GM21576 (cell line): ENCODE data around the gene C1QTNF12.

Experiments
- ATAC-seq: cut with Tn5 transposase; IDR thresholded peaks from one replicate; pipeline ENCODE4 v1.9.1; 2021; ENCODE audit warnings: mild to moderate bottlenecking, moderate library complexity; ENCODE audit not compliant: unreplicated experiment

The C1QTNF12 gene

GRCh38 chr1:1246577-1247340 lies at the start of gene C1QTNF12:
C1QTNF12 (minus strand) TSS chr1:1246722; CDS start chr1:1246690, 32 bp downstream.
- no peak for ATAC-seq

- no peak for ATAC-seq
Observed at GRCh38 chr1:1295154-1295923, 48.8 kb upstream of the C1QTNF12 start.

GRCh38 chr1:1294250-1294890 lies 47.8 kb upstream of the C1QTNF12 start:
- ATAC-seq = no peak

GRCh38 chr1:1293263-1294249 lies 47.0 kb upstream of the C1QTNF12 start:
- no peak for ATAC-seq

DNA sequence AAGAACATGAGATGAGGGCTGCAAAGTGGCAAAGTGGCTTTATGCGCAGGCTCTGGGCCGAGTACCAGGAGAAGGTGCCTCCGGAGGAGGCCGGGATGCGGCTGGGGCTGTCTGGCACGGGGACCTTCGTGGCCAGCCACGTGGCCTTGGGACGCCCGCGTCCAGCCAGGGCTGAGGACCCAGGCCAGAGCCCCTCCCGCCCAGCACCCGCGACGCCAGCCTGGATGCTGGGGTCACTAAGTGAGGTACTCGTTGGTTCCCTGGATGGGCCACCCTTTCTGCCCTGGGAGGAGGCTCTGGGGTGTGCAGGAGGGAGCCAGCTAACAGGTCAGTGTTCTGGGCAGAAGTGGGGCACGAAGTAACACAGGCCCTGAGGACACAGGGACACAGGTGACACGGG lies 46.3 kb upstream of the C1QTNF12 start:
- ATAC-seq = no peak

GRCh38 chr1:1292442-1292779 lies 45.9 kb upstream of the C1QTNF12 start:
- ATAC-seq = no peak

DNA sequence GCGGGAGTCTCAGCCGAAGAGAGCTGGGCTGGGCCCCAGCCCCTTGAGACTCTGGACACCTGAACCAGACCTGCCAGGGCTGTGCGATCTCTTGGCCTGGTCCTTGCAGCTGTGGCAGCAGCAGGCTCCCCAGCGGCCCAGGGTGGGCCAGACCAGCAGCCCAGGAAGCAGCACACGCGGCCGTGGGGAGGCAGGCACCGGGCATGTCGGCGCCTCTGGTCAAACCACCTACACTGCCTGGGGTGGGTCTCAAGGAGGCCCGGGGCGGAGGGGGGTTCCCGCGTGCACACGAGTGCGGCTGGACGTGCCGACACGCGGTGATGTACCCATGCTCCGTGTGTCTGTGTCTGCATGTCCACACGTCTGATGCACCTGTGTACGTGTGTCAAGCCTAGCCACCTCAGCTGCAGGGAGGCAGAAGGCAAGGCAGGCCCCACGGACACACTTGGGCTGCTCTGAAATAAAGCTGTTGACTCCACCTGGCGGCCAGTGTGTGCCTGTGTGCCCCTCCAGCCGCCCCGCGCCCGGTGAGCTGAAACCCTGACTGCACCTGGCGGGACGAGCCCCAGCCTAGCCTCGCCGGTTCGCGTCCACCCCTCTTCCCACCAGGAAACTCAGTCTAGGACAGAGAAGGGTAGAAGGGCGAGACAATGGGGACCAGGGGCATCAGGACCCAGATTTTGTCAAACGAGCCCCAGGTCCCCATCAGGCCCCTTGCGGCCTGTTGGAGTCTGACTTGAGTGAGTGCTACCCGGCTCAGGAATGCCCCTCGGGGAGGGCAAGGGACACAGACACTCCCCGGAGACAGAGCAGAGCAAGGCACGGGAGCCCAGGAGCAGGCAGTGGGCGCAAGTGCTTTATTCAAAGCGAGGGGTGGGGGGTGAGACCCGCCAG lies 45.3 kb upstream of the C1QTNF12 start:
- ATAC-seq = no peak

- ATAC-seq = no peak
Observed at GRCh38 chr1:1291023-1291528, 44.6 kb upstream of the C1QTNF12 start.

DNA sequence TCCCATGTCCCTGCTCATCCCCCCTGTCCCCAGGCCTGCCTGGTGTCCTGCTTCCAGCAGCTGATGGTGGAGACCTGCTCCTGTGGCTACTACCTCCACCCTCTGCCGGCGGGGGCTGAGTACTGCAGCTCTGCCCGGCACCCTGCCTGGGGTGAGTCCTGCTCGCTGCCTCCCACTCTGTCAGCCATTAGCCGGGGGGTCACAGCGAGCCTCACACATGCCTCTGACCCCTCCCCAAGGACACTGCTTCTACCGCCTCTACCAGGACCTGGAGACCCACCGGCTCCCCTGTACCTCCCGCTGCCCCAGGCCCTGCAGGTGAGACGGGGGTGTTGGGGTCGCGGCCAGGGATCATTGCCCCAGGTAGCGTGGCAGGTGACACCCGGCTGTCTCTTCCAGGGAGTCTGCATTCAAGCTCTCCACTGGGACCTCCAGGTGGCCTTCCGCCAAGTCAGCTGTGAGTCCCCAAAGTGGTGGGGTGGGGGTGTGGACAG lies 43.8 kb upstream of the C1QTNF12 start:
- no peak for ATAC-seq

DNA sequence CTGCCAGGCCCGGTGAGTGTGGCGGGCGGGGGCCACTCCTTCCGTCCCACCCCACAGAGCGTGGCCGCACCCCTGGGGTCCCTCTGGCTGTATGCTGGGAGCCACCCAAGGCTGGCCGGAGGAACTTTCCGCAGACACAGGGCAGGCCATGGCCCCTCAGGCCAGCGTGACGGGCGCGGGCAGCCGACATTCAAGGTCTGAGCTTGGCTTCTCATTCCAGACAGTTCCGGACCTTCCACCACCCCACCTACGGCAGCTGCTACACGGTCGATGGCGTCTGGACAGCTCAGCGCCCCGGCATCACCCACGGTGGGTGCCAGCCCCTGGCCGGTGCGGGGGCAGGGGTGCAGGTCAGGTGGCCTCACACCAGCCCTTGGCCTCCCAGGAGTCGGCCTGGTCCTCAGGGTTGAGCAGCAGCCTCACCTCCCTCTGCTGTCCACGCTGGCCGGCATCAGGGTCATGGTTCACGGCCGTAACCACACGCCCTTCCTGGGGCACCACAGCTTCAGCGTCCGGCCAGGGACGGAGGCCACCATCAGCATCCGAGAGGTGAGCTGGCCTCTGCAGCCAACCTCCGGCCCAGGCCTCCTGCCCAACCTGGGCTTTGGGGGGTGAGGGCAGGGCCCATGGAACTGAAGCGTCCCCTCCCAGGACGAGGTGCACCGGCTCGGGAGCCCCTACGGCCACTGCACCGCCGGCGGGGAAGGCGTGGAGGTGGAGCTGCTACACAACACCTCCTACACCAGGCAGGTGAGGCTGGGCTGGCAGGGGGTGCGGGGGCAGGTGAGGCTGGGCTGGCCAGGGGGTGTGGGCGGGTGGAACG lies 41.0 kb upstream of the C1QTNF12 start:
- ATAC-seq = no peak

GRCh38 chr1:1286313-1287261 lies 40.1 kb upstream of the C1QTNF12 start:
- no peak for ATAC-seq

- ATAC-seq = no peak
Observed at GRCh38 chr1:1285611-1286311, 39.2 kb upstream of the C1QTNF12 start.

DNA sequence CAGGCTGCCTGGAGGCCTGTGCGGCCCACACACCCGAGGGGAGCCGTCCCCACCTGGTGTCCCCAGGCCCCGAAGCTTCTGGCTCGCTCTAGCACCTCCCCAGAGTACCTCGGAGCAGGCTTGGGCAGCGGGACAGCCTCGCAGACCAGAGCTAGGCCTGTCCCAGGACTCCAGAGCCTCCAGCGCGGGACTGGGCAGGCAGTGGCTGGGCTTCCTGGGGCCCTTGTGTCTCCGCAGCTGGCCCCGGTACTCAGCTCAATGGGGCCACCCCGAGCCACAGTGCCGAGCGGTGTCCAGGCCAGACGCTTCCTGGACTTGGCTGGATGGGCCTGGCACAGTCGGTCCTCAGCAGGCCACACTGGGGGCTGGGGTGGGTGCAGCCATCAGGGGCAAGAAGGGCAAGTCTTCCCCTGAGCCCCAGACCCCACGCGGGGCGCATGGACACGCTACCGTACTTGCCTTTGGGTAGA lies 38.6 kb upstream of the C1QTNF12 start:
- ATAC-seq = no peak

- no peak for ATAC-seq
Observed at GRCh38 chr1:1284221-1285101, 37.9 kb upstream of the C1QTNF12 start.

- no peak for ATAC-seq
Observed at GRCh38 chr1:1283821-1284220, 37.3 kb upstream of the C1QTNF12 start.

DNA sequence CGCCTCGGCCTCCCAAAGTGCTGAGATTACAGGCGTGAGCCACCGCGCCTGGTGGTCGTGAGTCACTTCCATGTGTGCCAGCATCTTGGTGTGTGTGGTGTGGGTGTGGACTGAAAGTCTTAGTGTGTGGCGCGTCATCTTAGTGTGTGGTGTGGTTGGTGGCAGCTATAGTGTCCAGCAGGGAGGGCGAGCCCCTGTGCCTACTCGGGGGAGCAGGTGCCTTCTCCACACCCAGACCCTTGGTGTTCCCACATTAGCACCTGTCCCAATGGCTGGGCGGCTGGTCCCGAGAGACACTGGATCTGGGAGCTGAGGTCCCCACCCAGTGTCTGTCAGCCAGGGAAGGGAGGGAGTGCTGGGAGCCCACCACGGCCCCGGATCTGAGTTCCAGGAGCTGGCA lies 36.5 kb upstream of the C1QTNF12 start:
- ATAC-seq = no peak
